ENCODE measurements around the gene RAB4A.
"Not testable (repeated sequence)": the region's sequence is repeated elsewhere in the genome, so short reads cannot be mapped to it uniquely, and the experiment has no call there.

The RAB4A gene

DNA sequence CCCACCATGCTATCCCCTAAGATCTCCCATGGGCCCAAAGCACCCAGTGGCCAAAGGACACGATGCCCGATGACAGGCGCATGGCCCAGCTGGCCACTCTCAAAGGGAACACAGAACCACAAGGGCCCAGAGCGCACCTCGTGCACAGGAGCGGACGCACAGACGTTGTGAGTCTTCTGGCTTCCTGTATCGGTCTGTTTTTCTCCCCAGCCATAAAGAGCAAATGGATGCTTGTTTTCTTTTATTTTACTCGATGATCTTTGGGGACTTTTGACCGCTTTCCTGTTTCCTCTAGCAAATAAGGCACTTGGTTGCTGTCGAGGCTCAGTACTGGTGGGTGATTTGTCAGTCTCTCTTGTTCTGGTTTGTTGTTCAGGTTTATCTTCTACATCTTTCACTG, 55.7 kb downstream of the RAB4A start:
- H3K27ac ChIP-seq, result no peak overlapping the region
- DNase-seq (ENCODE audit: low read depth, low spot score), result no peak

- H3K27ac ChIP-seq; DNase-seq (ENCODE audit: low read depth, low spot score): not testable (repeated sequence)
These were observed 56.9 kb downstream of the RAB4A start for GRCh38 chr1:229327765-229328164.

- no peak for DNase-seq (ENCODE audit: low read depth, low spot score)
- no peak overlapping the region for H3K27ac ChIP-seq
These were observed 57.9 kb downstream of the RAB4A start for GRCh38 chr1:229328598-229329362.

GRCh38 chr1:229334269-229334668, 63.4 kb downstream of the RAB4A start:
- DNase-seq (ENCODE audit: low read depth, low spot score), result no peak
- no peak overlapping the region for H3K27ac ChIP-seq

DNA sequence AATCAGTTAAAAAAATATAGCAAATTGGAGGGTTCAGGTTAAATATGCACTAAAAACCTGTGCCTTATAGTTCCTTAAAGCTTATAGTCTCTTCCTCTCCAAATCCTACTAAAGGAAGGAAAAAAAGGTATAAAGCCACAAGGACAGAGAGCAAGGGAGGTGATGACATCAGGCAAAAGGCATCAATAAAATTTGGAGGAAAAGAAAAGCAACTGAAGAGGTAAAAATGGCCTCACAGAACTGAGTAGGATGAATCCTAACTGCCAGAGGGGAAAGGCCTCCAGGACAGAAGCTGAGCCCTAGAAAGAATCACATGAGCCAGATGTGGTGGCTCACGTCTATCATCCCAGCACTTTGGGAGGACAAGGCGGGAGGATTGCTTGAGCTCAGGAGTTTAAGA, 63.8 kb downstream of the RAB4A start:
- no peak for DNase-seq (ENCODE audit: low read depth, low spot score)
- no peak overlapping the region for H3K27ac ChIP-seq

- no peak for DNase-seq (ENCODE audit: low read depth, low spot score)
- no peak overlapping the region for H3K27ac ChIP-seq
These were observed 65.4 kb downstream of the RAB4A start for GRCh38 chr1:229336345-229336744.

DNA sequence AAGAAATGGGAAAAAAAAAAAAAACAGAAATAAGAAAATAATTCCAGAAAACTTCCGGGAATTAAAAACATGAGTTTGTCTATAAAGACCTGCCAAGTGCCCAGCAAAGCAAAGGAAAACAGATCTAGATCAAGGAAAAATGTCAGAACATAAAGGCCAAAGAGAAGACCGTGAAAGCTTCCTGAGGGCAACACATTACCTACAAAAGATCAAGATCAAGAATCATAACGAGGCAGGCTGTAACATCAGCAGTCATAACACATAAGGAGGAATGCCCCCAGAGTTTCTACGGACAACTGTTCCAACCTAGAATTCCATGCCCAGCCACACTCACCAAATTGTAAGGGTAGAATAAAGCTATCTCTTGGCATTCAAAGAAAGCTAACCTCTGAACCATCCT, 68.2 kb downstream of the RAB4A start:
- H3K27ac ChIP-seq, result no peak overlapping the region
- DNase-seq (ENCODE audit: low read depth, low spot score), result no peak

GRCh38 chr1:229339520-229339919, 68.6 kb downstream of the RAB4A start:
- no peak overlapping the region for H3K27ac ChIP-seq
- DNase-seq (ENCODE audit: low read depth, low spot score), result no peak

- no peak for DNase-seq (ENCODE audit: low read depth, low spot score)
- H3K27ac ChIP-seq, result no peak overlapping the region
These were observed 69.6 kb downstream of the RAB4A start for GRCh38 chr1:229340496-229340895.

- no peak for DNase-seq (ENCODE audit: low read depth, low spot score)
- peak overlapping the region; percentile 52 for H3K27ac ChIP-seq
These were observed 71.1 kb downstream of the RAB4A start for GRCh38 chr1:229341774-229342655.

GRCh38 chr1:229342656-229343569, 72.0 kb downstream of the RAB4A start, which contains the start of gene CCSAP:
Gene CCSAP (minus strand): TSS chr1:229343047. CDS start chr1:229342465, 582 bp downstream.
- DNase-seq (ENCODE audit: low read depth, low spot score), result no peak

GRCh38 chr1:229344139-229344538, 73.2 kb downstream of the RAB4A start:
- no peak for DNase-seq (ENCODE audit: low read depth, low spot score)
- H3K27ac ChIP-seq, result no peak overlapping the region

More at GRCh38 chr1:229342656-229343569, 72.0 kb downstream of the RAB4A start, which contains the start of gene CCSAP:
- H3K27ac ChIP-seq, result peak within 1 kb of the TSS; percentile 52

DNA sequence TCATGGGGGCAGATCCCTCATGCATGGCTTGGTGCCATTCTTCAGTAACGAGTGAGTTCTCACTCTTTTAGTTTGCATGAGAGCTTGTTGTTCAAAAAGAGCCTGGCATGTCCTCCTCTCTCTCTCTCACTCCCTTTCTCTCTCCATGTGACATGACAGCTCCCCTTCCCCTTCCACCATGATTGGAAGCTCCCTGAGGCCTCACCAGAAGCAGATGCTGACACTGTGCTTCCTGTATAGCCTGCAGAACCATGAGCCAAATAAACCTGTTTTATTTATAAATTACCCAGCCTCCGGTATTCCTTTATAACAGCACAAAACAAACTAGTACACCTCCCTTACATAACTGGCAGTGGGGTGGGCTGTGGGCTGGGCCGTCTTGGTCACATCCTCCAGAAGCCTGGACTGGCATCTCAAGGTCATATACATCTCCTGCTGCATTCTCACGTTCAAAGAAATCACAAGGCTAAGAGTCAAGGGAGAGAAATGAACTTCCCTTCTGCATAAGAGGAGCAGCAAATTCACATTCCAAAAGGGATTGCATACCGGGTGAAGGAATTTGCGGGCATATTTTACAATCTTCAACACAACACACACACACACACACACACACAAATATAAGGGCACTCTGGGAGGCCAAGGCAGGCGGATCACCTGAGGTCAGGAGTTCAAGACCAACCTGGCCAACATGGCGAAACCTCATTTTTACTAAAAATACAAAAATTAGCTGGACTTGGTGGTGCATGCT, 74.2 kb downstream of the RAB4A start:
- H3K27ac ChIP-seq, result no peak overlapping the region
- DNase-seq (ENCODE audit: low read depth, low spot score), result no peak

- no peak overlapping the region for H3K27ac ChIP-seq
- DNase-seq (ENCODE audit: low read depth, low spot score), result no peak
These were observed 76.6 kb downstream of the RAB4A start for GRCh38 chr1:229347528-229347927.

DNA sequence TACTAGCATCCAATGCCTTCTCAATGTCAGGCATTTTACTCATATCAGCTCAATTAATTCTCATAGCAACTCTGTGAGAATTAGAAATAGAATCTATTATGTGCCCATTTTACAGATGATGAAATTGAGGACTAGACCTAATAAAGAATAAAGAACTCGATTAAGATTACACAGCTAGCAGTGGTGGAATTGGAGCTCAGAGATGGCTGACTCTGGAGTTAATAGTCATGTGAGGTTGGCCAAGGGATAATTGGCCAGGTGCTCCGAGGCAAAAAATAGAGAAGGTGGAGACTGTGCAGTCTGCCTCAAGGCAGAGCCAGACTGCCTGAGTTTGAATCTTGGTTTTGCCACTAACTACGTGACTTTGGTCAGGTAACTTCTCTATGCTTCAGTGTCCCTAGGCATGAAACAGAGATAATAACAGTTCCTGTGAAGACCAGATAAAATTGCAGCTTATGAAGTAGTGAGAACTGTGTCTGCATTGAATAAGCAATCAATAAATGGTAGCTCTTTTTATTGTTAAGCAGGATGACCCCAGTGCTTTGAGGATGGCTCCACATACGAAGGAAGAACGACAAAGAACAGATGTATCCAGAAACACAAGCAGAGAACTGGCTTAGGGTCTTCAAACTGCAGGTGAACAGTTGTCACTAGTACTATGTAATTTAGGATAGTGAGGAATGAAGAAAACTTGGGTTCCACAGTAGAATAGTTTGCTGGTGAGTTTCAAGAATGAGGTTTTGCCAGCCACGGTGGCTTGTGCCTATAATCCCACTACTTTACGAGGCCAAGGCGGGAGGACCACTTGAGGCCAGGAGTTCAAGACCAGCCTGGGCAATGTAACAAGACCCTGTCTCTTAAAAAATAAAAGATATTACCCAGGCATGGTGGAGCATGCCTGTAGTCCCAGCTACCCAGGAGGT, 78.8 kb downstream of the RAB4A start:
- DNase-seq (ENCODE audit: low read depth, low spot score), result no peak
- no peak overlapping the region for H3K27ac ChIP-seq

DNA sequence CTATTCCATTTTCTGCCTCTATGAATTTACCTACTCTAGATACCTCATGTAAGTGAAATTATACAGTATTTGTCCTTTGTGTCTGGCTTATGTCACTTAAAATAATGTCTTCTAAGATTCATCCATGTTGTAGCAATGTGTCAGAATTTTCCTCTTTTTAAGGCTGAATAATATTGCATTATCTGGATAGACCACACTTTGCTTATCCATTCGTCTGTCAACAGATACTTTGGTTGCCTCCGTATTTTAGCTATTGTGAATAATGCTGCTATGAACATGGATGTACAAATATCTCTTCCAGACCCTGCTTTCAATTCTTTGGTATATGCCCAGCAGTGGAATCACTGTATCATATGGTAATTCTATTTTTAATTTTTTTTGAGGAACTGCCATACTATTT, 82.1 kb downstream of the RAB4A start:
- no peak overlapping the region for H3K27ac ChIP-seq
- no peak for DNase-seq (ENCODE audit: low read depth, low spot score)

DNA sequence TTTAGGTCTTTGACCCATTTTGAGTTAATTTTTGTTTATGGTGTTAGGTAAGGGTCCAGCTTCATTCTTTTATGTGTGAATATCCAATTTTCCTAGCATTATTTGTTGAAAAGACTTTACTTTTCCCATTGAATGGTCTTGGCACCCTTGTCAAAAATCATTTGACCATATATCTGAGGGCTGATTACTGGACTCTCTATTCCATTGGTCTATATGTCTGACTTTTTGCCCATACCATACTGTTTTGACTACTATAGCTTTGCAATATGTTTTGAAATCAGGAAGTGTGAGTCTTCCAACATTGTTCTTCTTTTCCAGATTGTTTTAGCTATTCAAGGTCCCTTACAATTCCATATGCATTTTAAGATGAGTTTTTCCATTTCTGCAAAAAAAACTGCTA, 83.3 kb downstream of the RAB4A start:
- no peak for DNase-seq (ENCODE audit: low read depth, low spot score)
- no peak overlapping the region for H3K27ac ChIP-seq
